Peyer's patch (tissue), 4 donors: ENCODE data around the gene HHATL.

Experiments used
- CTCF ChIP-seq, 6 experiments: fragments of 450-650 bp in 4 of 6; fragments of 200-600 bp in 2 of 6; sonication (generic) in 1 of 6; IDR thresholded peaks; one replicate each; pipeline ENCODE4 v1.5.1; 2017 to 2019; ENCODE audit warnings: antibody characterized with exemption in 6 of 6, mild to moderate bottlenecking in 3 of 6, moderate library complexity in 1 of 6
- POLR2A ChIP-seq, 2 donors: fragments of 450-650 bp; IDR thresholded peaks; one replicate each; pipeline ENCODE4 v1.5.1; 2017; ENCODE audit warnings: antibody characterized with exemption in 2 of 2, mild to moderate bottlenecking in 2 of 2, moderate library complexity in 2 of 2

GRCh38 chr3:42667523-42668412, 34.8 kb downstream of the HHATL start:
- no peak for TF ChIP-seq CTCF (IDR thresholded peaks at IDR 0.05)
- no peak for TF ChIP-seq POLR2A (IDR thresholded peaks at IDR 0.05)
